OCI-LY7 (cell line): ENCODE measurements around the gene TBC1D2B. TPM values are rescaled to one million over a fixed set of nuclear protein-coding genes. Genes with fewer than 3 reads are reported as not detected.

Experiments used
- BruUV-seq: library from RNA; stranded (reverse); fragments of 400-500 nt; replicated peaks from 2 replicates; lab custom pipeline; 2021; lab: Mats Ljungman, UMichigan
- CTCF ChIA-PET: fragments of 300-600 bp; sonication (Branson Sonifier 250); formaldehyde crosslinking; loops from one replicate; lab custom pipeline; 2022; ENCODE audit warnings: antibody characterized with exemption; ENCODE audit not compliant: unreplicated experiment; lab: Charles Lee
- POLR2A ChIA-PET: fragments of 300-600 bp; sonication (Branson Sonifier 250); formaldehyde crosslinking; loops from one replicate; lab custom pipeline; 2022; ENCODE audit warnings: antibody characterized with exemption; lab: Charles Lee
- DNase-seq: peaks from one replicate; pipeline ENCODE4 v3.0.0-alpha.2; 2015; ENCODE audit warnings: low spot score
- H2AFZ ChIP-seq: fragments of 200-600 bp; sonication (generic), shearing (Covaris generic); 2 replicates; pipeline ENCODE4 v1.6.1; 2014; ENCODE audit warnings: mild to moderate bottlenecking, antibody characterized with exemption, low read length, moderate library complexity
- H3K27ac ChIP-seq: fragments of 200-600 bp; sonication (generic); 2 replicates; pipeline ENCODE4 v1.5.1; 2014; ENCODE audit warnings: mixed run types, low read depth, mild to moderate bottlenecking, moderate library complexity, low read length, inconsistent platforms; ENCODE audit not compliant: poor library complexity, severe bottlenecking
- H3K36me3 ChIP-seq: fragments of 200-600 bp; sonication (generic); 2 replicates; pipeline ENCODE4 v1.6.1; 2014; ENCODE audit warnings: mild to moderate bottlenecking, antibody characterized with exemption, low read length, moderate library complexity, mixed read lengths; ENCODE audit not compliant: insufficient read depth
- H3K4me1 ChIP-seq: fragments of 200-600 bp; sonication (generic); 2 replicates; pipeline ENCODE4 v1.5.1; 2014; ENCODE audit warnings: mild to moderate bottlenecking, low read length; ENCODE audit not compliant: insufficient read depth, poor library complexity, severe bottlenecking
- H3K4me2 ChIP-seq: fragments of 200-600 bp; sonication (generic); 2 replicates; pipeline ENCODE4 v1.6.1; 2014; ENCODE audit warnings: mild to moderate bottlenecking, low read length
- H3K4me3 ChIP-seq: fragments of 200-600 bp; sonication (generic); 2 replicates; pipeline ENCODE4 v1.5.1; 2014; ENCODE audit warnings: mild to moderate bottlenecking, low read depth, low read length; ENCODE audit not compliant: poor library complexity, severe bottlenecking
- H3K79me2 ChIP-seq: fragments of 200-600 bp; sonication (generic); 2 replicates; pipeline ENCODE4 v1.6.1; 2016; ENCODE audit warnings: low read depth, mild to moderate bottlenecking, low read length, moderate library complexity, mixed read lengths; ENCODE audit not compliant: insufficient read depth
- H3K9me2 ChIP-seq: fragments of 200-600 bp; sonication (generic); 2 replicates; pipeline ENCODE4 v1.6.1; 2016; ENCODE audit warnings: mild to moderate bottlenecking, low read length, mixed read lengths; ENCODE audit not compliant: insufficient read depth
- H3K9me3 ChIP-seq: fragments of 200-600 bp; sonication (generic); 2 replicates; pipeline ENCODE4 v1.6.1; 2014; ENCODE audit warnings: mild to moderate bottlenecking, mixed run types, low read length, mixed read lengths
- H4K20me1 ChIP-seq: fragments of 200-600 bp; sonication (generic); 2 replicates; pipeline ENCODE4 v1.6.1; 2014; ENCODE audit warnings: mild to moderate bottlenecking, antibody characterized with exemption, low read length, moderate library complexity, mixed read lengths; ENCODE audit not compliant: insufficient read depth
- EZH2phosphoT487 ChIP-seq: fragments of 200-600 bp; sonication (generic); IDR thresholded peaks from 2 replicates; pipeline ENCODE4 v1.6.1; 2018; ENCODE audit warnings: low read depth, borderline replicate concordance, mild to moderate bottlenecking, mixed run types, antibody characterized with exemption, low read length, moderate library complexity, mixed read lengths
- intact Hi-C: fragments of 100-400 bp; cut with micrococcal nuclease; formaldehyde crosslinking; loops from one replicate; pipeline ENCODE4 v1.10.0; 2022; ENCODE audit not compliant: unreplicated experiment
- total RNA-seq, 2 experiments: library from RNA; depleted of rRNA in 1 of 2; stranded (reverse); fragments of >200 nt in 1 of 2; shearing (Covaris generic) in 1 of 2; gene quantifications; 2 replicates each; pipeline ENCODE4 v1.2.3, GENCODE V29; 2014 to 2022
- TF ChIP-seq, protein P1 (sequence below): fragments of 200-600 bp; sonication (generic); conservative IDR thresholded peaks from 2 replicates; pipeline ENCODE4 v1.5.1; 2014; ENCODE audit warnings: mild to moderate bottlenecking, antibody characterized with exemption, low read length, moderate library complexity, mixed read lengths

TBC1D2B gene
- total RNA-seq, 2 experiments from 2014 or later, result 30.9 to 41.5 TPM

DNA sequence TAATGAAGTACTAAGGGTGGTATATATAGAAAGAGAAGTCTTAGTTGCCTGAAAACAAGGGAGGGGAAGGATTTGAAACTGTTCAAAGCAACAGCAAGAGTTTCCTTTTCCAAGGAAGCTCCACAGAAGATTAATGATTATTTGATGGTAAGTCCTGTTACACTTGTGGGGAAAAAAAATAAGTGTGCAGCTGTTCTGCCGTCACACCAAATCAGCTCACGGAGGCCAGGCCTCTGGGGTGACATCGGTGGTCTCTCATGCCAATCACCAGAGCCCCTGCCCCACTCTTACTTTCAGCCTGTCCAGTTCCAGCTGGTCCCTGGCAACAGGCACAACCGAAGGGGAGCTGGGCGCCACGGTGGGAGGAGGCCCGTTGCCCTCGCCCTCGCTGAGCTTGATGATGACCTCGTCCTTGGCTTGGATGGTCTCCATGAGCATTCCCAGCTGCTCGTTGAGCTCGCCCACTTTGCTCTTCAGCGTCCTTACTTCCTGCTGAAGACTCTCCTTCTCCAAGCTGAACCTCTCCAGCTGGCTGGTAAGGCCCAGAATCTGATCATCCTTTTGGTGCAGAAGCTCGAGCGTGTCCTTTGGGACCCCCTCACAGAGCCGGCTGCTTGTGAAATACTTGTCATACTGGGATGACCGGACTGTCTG, 53.5 kb downstream of the TBC1D2B start:
- no peak for DNase-seq
- POLR2A ChIA-PET, result interaction anchor here (0.7 kb wide), 1 partner anchor 97 kb away, joined by 3 read pairs; no protein-coding TSS in a partner anchor
- no peaks in the 10 kb centered on the region for H3K9me2 ChIP-seq
- H3K4me2 ChIP-seq, result no peak overlapping the region
- BruUV-seq, result no TSS peak
- CTCF ChIA-PET, result no interaction called here
- peaks cover 75% of the 10 kb centered on the region for H3K36me3 ChIP-seq
- intact Hi-C loops, result no loop called here
- no peaks in the 10 kb centered on the region for H3K9me3 ChIP-seq
- no peak overlapping the region for H3K4me3 ChIP-seq
- TF ChIP-seq, protein P1, sequence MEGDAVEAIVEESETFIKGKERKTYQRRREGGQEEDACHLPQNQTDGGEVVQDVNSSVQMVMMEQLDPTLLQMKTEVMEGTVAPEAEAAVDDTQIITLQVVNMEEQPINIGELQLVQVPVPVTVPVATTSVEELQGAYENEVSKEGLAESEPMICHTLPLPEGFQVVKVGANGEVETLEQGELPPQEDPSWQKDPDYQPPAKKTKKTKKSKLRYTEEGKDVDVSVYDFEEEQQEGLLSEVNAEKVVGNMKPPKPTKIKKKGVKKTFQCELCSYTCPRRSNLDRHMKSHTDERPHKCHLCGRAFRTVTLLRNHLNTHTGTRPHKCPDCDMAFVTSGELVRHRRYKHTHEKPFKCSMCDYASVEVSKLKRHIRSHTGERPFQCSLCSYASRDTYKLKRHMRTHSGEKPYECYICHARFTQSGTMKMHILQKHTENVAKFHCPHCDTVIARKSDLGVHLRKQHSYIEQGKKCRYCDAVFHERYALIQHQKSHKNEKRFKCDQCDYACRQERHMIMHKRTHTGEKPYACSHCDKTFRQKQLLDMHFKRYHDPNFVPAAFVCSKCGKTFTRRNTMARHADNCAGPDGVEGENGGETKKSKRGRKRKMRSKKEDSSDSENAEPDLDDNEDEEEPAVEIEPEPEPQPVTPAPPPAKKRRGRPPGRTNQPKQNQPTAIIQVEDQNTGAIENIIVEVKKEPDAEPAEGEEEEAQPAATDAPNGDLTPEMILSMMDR, result no peak
- TF ChIP-seq EZH2phosphoT487, result no peak
- H4K20me1 ChIP-seq, result no peaks in the 10 kb centered on the region
- no peaks in the 10 kb centered on the region for H3K79me2 ChIP-seq
- no peak overlapping the region for H3K27ac ChIP-seq
- no peak overlapping the region for H2AFZ ChIP-seq
- H3K4me1 ChIP-seq, result no peaks in the 10 kb centered on the region

DNA sequence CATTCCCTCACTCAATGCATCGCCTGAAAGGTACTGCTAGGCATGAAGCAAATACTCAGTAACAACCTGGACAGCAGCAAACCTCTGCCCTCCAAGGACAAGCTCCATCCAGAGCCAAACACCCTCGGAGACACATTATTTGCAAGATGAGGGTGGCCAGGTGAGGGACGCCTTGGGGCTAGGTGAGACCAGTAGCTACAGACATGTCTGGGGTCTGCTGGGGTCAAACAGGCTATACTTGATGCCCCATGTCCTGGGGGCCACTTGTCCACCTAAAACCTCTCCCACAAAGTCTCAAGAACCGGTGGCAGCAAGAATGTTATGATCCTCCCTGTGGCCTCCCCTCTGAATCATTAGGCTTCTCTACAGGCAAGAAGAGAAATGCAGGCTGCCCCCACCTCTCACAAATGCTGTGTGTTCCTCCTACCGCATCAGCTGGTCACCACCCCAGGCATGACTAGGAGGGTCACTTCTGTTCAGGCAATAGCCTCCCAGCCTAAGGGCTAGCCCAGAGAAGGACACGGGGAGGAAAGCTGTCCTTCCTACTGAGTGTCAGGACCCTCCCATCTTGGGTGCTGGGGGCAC, 54.3 kb downstream of the TBC1D2B start:
- no peak overlapping the region for H2AFZ ChIP-seq
- H3K9me2 ChIP-seq, result no peaks in the 10 kb centered on the region
- ChIA-PET POLR2A (interaction anchor here (0.7 kb wide), 2 partner anchors 50 to 96 kb away, joined by 3 read pairs; no protein-coding TSS in a partner anchor), CTCF (no interaction called here)
- TF ChIP-seq, protein P1, result no peak
- TF ChIP-seq EZH2phosphoT487, result no peak
- no peaks in the 10 kb centered on the region for H4K20me1 ChIP-seq
- no TSS peak for BruUV-seq
- H3K4me2 ChIP-seq, result no peak overlapping the region
- no peak for DNase-seq
- H3K4me3 ChIP-seq, result no peak overlapping the region
- no peaks in the 10 kb centered on the region for H3K79me2 ChIP-seq
- intact Hi-C loops, result no loop called here
- no peaks in the 10 kb centered on the region for H3K4me1 ChIP-seq
- H3K27ac ChIP-seq, result no peak overlapping the region
- H3K36me3 ChIP-seq, result peaks cover 70% of the 10 kb centered on the region
- H3K9me3 ChIP-seq, result no peaks in the 10 kb centered on the region

DNA sequence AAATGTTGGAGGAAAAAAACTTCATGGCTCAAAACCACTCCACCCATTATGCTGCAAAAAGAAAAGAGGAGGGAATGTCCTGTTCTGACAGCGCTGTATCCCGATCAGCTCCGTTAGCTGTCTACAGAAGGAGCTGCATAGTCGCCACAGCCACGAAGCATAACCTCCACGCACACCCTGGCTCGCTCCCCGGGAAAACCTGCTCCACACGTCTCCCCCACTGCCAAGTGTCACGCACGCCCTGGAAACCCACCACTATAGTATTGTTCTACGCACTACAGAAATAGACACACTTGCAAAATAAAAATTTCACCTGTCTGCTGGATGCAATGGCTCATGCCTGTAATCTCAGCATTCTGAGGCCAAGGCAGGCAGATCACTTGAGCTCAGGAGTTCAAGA, 55.8 kb downstream of the TBC1D2B start:
- Histone ChIP-seq H4K20me1 (no peaks in the 10 kb centered on the region), H3K79me2 (no peaks in the 10 kb centered on the region), H3K4me1 (no peaks in the 10 kb centered on the region), H2AFZ (no peak overlapping the region), H3K9me2 (no peaks in the 10 kb centered on the region), H3K4me3 (no peak overlapping the region), H3K27ac (no peak overlapping the region), H3K4me2 (no peak overlapping the region), H3K36me3 (peaks cover 71% of the 10 kb centered on the region), H3K9me3 (no peaks in the 10 kb centered on the region)
- ChIA-PET CTCF (no interaction called here), POLR2A (no interaction called here)
- no TSS peak for BruUV-seq
- no peak for DNase-seq
- intact Hi-C loops, result no loop called here
- TF ChIP-seq, protein P1, result no peak
